GM12872 (cell line): ENCODE data around the gene PIGL.
A peak's percentile ranks its signal among the peaks of the same experiment; 100 is the strongest.

Experiments used
- CTCF ChIP-seq: IDR thresholded peaks from 3 replicates; pipeline ENCODE4 v1.5.1; 2011; ENCODE audit warnings: low read depth, mild to moderate bottlenecking, low read length, moderate library complexity; ENCODE audit not compliant: insufficient read depth

The PIGL gene

GRCh38 chr17:16215273-16215964 lies 1.6 kb upstream of the PIGL start, which contains the start of gene NCOR1:
NCOR1 (minus strand) TSS chr17:16215534; CDS start chr17:16194569, 20,965 bp downstream.
- peak; percentile 44; the same call in 2 of the 3 replicates for TF ChIP-seq CTCF

- TF ChIP-seq CTCF: no peak
Observed at GRCh38 chr17:16215965-16216316, 1.1 kb upstream of the PIGL start.

- no peak for TF ChIP-seq CTCF
Observed at GRCh38 chr17:16222406-16222805, 5.4 kb downstream of the PIGL start.

GRCh38 chr17:16232391-16232790 lies 15.4 kb downstream of the PIGL start:
- TF ChIP-seq CTCF: no peak

GRCh38 chr17:16239931-16240330 lies 22.9 kb downstream of the PIGL start:
- no peak for TF ChIP-seq CTCF

GRCh38 chr17:16241906-16242399 lies 24.9 kb downstream of the PIGL start:
- no peak for TF ChIP-seq CTCF

GRCh38 chr17:16243385-16243784 lies 26.4 kb downstream of the PIGL start:
- no peak for TF ChIP-seq CTCF
